ENCODE results near the gene APOO. TPM values are rescaled to one million over a fixed set of nuclear protein-coding genes. Genes with fewer than 3 reads are reported as not detected.

APOO gene
- total RNA-seq, 1 experiment from 2014 or later, result 23.4 TPM

DNA sequence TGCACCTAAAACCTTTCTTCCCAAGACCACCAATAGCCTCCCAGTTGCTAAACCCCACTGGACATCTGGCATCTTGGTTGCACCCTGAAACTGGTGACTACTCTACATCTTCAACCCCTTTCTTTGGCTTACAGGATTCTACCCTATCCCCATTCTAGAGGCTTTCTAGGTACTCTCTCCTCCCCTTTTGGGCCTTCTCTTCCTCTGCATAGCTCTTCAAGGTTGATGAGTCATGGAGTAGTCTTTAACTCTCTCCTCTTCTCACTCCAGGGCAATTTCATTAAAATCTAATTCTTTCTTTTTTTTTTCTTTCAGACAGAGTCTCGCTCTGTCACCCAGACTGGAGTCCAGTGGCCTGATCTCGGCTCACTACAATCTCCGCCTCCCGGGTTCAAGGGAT is 16.8 kb downstream of the APOO start:
- ChIA-PET POLR2A (no interaction called here), CTCF (no interaction called here)
- Histone ChIP-seq H3K4me1 (no peaks in the 10 kb centered on the region), H3K27me3 (replicated peaks; ENCODE audit: control insufficient read depth, insufficient read depth, low read length) (no peaks in the 10 kb centered on the region), H3K9me3 (no peaks in the 10 kb centered on the region), H3K36me3 (ENCODE audit: control insufficient read depth, insufficient read depth, low read length) (no peaks in the 10 kb centered on the region), H3K4me3 (ENCODE audit: low read depth, low read length) (no peak overlapping the region)
- TF ChIP-seq, protein P1, sequence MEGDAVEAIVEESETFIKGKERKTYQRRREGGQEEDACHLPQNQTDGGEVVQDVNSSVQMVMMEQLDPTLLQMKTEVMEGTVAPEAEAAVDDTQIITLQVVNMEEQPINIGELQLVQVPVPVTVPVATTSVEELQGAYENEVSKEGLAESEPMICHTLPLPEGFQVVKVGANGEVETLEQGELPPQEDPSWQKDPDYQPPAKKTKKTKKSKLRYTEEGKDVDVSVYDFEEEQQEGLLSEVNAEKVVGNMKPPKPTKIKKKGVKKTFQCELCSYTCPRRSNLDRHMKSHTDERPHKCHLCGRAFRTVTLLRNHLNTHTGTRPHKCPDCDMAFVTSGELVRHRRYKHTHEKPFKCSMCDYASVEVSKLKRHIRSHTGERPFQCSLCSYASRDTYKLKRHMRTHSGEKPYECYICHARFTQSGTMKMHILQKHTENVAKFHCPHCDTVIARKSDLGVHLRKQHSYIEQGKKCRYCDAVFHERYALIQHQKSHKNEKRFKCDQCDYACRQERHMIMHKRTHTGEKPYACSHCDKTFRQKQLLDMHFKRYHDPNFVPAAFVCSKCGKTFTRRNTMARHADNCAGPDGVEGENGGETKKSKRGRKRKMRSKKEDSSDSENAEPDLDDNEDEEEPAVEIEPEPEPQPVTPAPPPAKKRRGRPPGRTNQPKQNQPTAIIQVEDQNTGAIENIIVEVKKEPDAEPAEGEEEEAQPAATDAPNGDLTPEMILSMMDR (IDR thresholded peaks at IDR 0.05; ENCODE audit: insufficient read depth in 1 of 2, low read depth in 1 of 2, low read length in 1 of 2, severe bottlenecking in 1 of 2, unreplicated experiment in 1 of 2), result no peak
- H3K4me3 Mint-ChIP-seq (ENCODE audit: unreplicated experiment), result no peak overlapping the region
- H3K27ac Mint-ChIP-seq (ENCODE audit: unreplicated experiment), result no peak overlapping the region
- no peaks in the 10 kb centered on the region for H3K4me1 Mint-ChIP-seq (ENCODE audit: low read depth, unreplicated experiment)
- no peaks in the 10 kb centered on the region for H3K27me3 Mint-ChIP-seq (ENCODE audit: insufficient read depth, unreplicated experiment)
- no peak for DNase-seq
- no peaks in the 10 kb centered on the region for H3K36me3 Mint-ChIP-seq (ENCODE audit: insufficient read depth, unreplicated experiment)
- no TSS peak for BruUV-seq (replicated peaks)
- intact Hi-C loops (cut with micrococcal nuclease; ENCODE audit: unreplicated experiment), result no loop called here
- H3K9me3 Mint-ChIP-seq (ENCODE audit: unreplicated experiment), result no peaks in the 10 kb centered on the region

DNA sequence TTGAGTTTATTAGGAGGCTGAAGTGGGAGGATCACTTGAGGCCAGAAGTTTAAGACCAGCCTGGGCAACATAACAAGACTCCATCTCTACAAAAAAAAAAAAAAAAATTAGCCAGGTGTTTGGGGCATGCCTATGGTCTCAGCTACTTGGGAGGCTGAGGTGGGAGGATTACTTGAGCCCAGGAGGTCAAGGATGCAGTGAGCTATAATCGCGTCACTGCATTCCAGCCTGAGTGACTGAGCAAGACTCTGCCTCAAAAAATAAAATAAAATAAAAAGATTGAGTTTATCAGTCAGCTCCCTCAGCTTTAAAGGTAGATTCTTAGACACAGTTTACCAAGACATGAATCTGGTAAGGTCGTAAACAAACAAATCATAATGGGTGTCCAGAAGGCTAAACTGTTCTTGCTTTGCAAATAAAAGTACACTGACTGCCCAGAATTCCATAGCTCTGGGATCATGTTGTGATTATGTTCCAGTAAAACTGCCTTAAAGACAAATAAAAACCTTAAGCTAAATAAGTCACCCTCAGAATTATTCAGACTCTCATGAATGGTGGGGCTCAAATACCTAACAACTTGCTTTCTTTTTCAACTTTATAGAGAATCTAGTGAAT is 18.7 kb downstream of the APOO start:
- Mint-ChIP-seq H3K9me3 (ENCODE audit: unreplicated experiment) (no peaks in the 10 kb centered on the region), H3K27me3 (ENCODE audit: insufficient read depth, unreplicated experiment) (no peaks in the 10 kb centered on the region), H3K4me3 (ENCODE audit: unreplicated experiment) (no peak overlapping the region), H3K27ac (ENCODE audit: unreplicated experiment) (no peak overlapping the region), H3K4me1 (ENCODE audit: low read depth, unreplicated experiment) (peaks cover 5% of the 10 kb centered on the region), H3K36me3 (ENCODE audit: insufficient read depth, unreplicated experiment) (no peaks in the 10 kb centered on the region)
- Histone ChIP-seq H3K4me3 (ENCODE audit: low read depth, low read length) (no peak overlapping the region), H3K36me3 (ENCODE audit: control insufficient read depth, insufficient read depth, low read length) (no peaks in the 10 kb centered on the region), H3K27me3 (replicated peaks; ENCODE audit: control insufficient read depth, insufficient read depth, low read length) (no peaks in the 10 kb centered on the region), H3K9me3 (no peaks in the 10 kb centered on the region), H3K4me1 (no peaks in the 10 kb centered on the region)
- POLR2A ChIA-PET, result no interaction called here
- CTCF ChIA-PET, result no interaction called here
- intact Hi-C loops (cut with micrococcal nuclease; ENCODE audit: unreplicated experiment), result no loop called here
- no TSS peak for BruUV-seq (replicated peaks)
- TF ChIP-seq, protein P1 (IDR thresholded peaks at IDR 0.05; ENCODE audit: insufficient read depth in 1 of 2, low read depth in 1 of 2, low read length in 1 of 2, severe bottlenecking in 1 of 2, unreplicated experiment in 1 of 2), result no peak
- no peak for DNase-seq

DNA sequence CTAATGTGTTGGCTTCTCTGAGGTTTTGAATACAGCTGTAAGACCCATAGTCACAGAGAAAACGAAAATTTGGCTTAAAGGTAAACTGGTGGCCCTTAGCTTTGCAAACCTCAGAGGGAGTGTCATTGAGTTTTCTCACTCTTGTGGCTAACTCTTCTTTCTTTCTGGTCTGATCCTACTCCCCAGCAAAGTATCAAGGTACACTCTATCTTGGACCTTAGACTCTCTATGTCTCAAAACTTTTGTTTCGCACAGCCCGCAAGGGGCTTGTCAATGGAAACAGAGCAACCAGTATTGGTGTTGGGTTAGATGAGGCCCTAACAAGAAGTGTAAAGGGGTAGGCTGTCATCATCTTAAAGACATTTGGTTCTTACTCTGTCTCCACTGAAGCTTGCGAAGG is 19.8 kb downstream of the APOO start:
- Histone ChIP-seq H3K36me3 (ENCODE audit: control insufficient read depth, insufficient read depth, low read length) (no peaks in the 10 kb centered on the region), H3K4me1 (no peaks in the 10 kb centered on the region), H3K4me3 (ENCODE audit: low read depth, low read length) (no peak overlapping the region), H3K27me3 (replicated peaks; ENCODE audit: control insufficient read depth, insufficient read depth, low read length) (no peaks in the 10 kb centered on the region), H3K9me3 (no peaks in the 10 kb centered on the region)
- Mint-ChIP-seq H3K27me3 (ENCODE audit: insufficient read depth, unreplicated experiment) (no peaks in the 10 kb centered on the region), H3K36me3 (ENCODE audit: insufficient read depth, unreplicated experiment) (no peaks in the 10 kb centered on the region), H3K27ac (ENCODE audit: unreplicated experiment) (no peak overlapping the region), H3K9me3 (ENCODE audit: unreplicated experiment) (no peaks in the 10 kb centered on the region), H3K4me1 (ENCODE audit: low read depth, unreplicated experiment) (peaks cover 10% of the 10 kb centered on the region), H3K4me3 (ENCODE audit: unreplicated experiment) (no peak overlapping the region)
- no peak for DNase-seq
- TF ChIP-seq, protein P1 (IDR thresholded peaks at IDR 0.05; ENCODE audit: insufficient read depth in 1 of 2, low read depth in 1 of 2, low read length in 1 of 2, severe bottlenecking in 1 of 2, unreplicated experiment in 1 of 2), result no peak
- CTCF ChIA-PET, result no interaction called here
- BruUV-seq (replicated peaks), result no TSS peak
- POLR2A ChIA-PET, result no interaction called here
- intact Hi-C loops (cut with micrococcal nuclease; ENCODE audit: unreplicated experiment), result no loop called here

Data from Caco-2 (cell line).